SK-N-SH (cell line): ENCODE results near the gene PTPRG. TPM values are rescaled to one million over a fixed set of nuclear protein-coding genes. Genes with fewer than 3 reads are reported as not detected.

Source experiments
- CTCF ChIA-PET: fragments of 300-600, 350-600 bp; formaldehyde crosslinking; extraction: SDS; loops from one replicate; lab custom pipeline; 2021; lab: Yijun Ruan, JAX
- POLR2A ChIA-PET: fragments of 350-600 bp; sonication (Branson Sonifier 250); formaldehyde crosslinking; extraction: SDS; loops from one replicate; lab custom pipeline; 2020; ENCODE audit warnings: antibody characterized with exemption, inconsistent platforms; lab: Yijun Ruan, JAX
- DNase-seq: peaks from one replicate; pipeline ENCODE4 v3.0.0; 2012
- H2AFZ ChIP-seq: fragments of 200-600 bp; sonication (generic); 2 replicates; pipeline ENCODE4 v1.8.1; 2016; ENCODE audit warnings: antibody characterized with exemption, mild to moderate bottlenecking, low read depth
- H3F3A ChIP-seq: fragments of 200-600 bp; sonication (generic); replicated peaks from 2 replicates; pipeline ENCODE3; 2016; ENCODE audit warnings: antibody characterized with exemption, mild to moderate bottlenecking; ENCODE audit not compliant: insufficient read depth
- H3K27ac ChIP-seq, 2 experiments: fragments of 200-500 bp in 1 of 2; fragments of 200-600 bp in 1 of 2; sonication (Bioruptor generic) in 1 of 2; sonication (generic), shearing (Covaris generic) in 1 of 2; 2 replicates each; pipeline versions ENCODE4 v1.5.1 to v1.6.1; 2014 to 2016; ENCODE audit warnings: low read depth in 2 of 2, inconsistent platforms in 1 of 2, low read length in 1 of 2, mild to moderate bottlenecking in 1 of 2, mixed read lengths in 1 of 2
- H3K27me3 ChIP-seq: fragments of 200-600 bp; sonication (generic), shearing (Covaris generic); 2 replicates; pipeline ENCODE4 v1.6.1; 2016; ENCODE audit warnings: mixed run types; ENCODE audit not compliant: insufficient read depth
- H3K36me3 ChIP-seq, 2 experiments: fragments of 200-500 bp in 1 of 2; fragments of 200-600 bp in 1 of 2; sonication (Bioruptor generic) in 1 of 2; sonication (generic) in 1 of 2; replicated peaks in 1 of 2; 2 replicates each; pipeline versions ENCODE3 to v1.5.1; 2014 to 2016; ENCODE audit warnings: low read length in 1 of 2, mild to moderate bottlenecking in 1 of 2; ENCODE audit not compliant: insufficient read depth in 2 of 2, control insufficient read depth in 1 of 2
- H3K4me1 ChIP-seq, 2 experiments: fragments of 200-500 bp in 1 of 2; fragments of 200-600 bp in 1 of 2; sonication (Bioruptor generic) in 1 of 2; sonication (generic), shearing (Covaris generic) in 1 of 2; 2 replicates each; pipeline versions ENCODE4 v1.5.1 to v1.6.1; 2014 to 2016; ENCODE audit warnings: low read depth in 1 of 2, low read length in 1 of 2, mixed run types in 1 of 2; ENCODE audit not compliant: insufficient read depth in 2 of 2, control insufficient read depth in 1 of 2
- H3K4me2 ChIP-seq: fragments of 200-600 bp; sonication (generic), shearing (Covaris generic); 2 replicates; pipeline ENCODE4 v1.6.1; 2017; ENCODE audit warnings: mixed run types
- H3K4me3 ChIP-seq, 2 experiments: fragments of 200-500 bp in 1 of 2; fragments of 200-600 bp in 1 of 2; sonication (Bioruptor generic) in 1 of 2; sonication (generic), shearing (Covaris generic) in 1 of 2; 2 replicates each; pipeline versions ENCODE4 v1.5.1 to v1.8.1; 2014 to 2016; ENCODE audit warnings: low read depth in 2 of 2, inconsistent platforms in 1 of 2, low read length in 1 of 2, mild to moderate bottlenecking in 1 of 2, mixed read lengths in 1 of 2, moderate library complexity in 1 of 2
- H3K79me2 ChIP-seq: fragments of 200-600 bp; sonication (generic); 2 replicates; pipeline ENCODE4 v1.8.1; 2017; ENCODE audit warnings: mild to moderate bottlenecking; ENCODE audit not compliant: insufficient read depth
- H3K9ac ChIP-seq: fragments of 200-600 bp; sonication (generic); 2 replicates; pipeline ENCODE4 v1.6.1; 2017; ENCODE audit warnings: mixed run types
- H3K9me2 ChIP-seq: fragments of 200-600 bp; sonication (generic); 2 replicates; pipeline ENCODE4 v1.6.1; 2017; ENCODE audit warnings: mixed run types
- H3K9me3 ChIP-seq: fragments of 200-600 bp; sonication (generic); 2 replicates; pipeline ENCODE4 v1.6.1; 2017; ENCODE audit warnings: mixed run types, mild to moderate bottlenecking, moderate library complexity
- H4K20me1 ChIP-seq: fragments of 200-600 bp; sonication (generic); 2 replicates; pipeline ENCODE4 v1.6.1; 2017; ENCODE audit warnings: mild to moderate bottlenecking, mixed run types; ENCODE audit not compliant: insufficient read depth
- CHD2 ChIP-seq: fragments of 150-350 bp; IDR thresholded peaks from 2 replicates; pipeline ENCODE4 v1.6.1; 2018; ENCODE audit warnings: low read length; ENCODE audit not compliant: partially characterized antibody
- CTCF ChIP-seq: fragments of 200-600 bp; sonication (generic); IDR thresholded peaks from 2 replicates; pipeline ENCODE4 v1.6.1; 2017; ENCODE audit warnings: antibody characterized with exemption, mild to moderate bottlenecking, moderate library complexity
- EP300 ChIP-seq, 2 experiments: IDR thresholded peaks; 2 replicates each; pipeline versions ENCODE4 v1.4.0 to v1.6.1; 2012; ENCODE audit warnings: borderline replicate concordance in 1 of 2, low read depth in 1 of 2, low read length in 1 of 2
- EZH2phosphoT487 ChIP-seq: fragments of 200-600 bp; sonication (generic); IDR thresholded peaks from 2 replicates; pipeline ENCODE4 v1.6.1; 2017; ENCODE audit warnings: low read depth, mixed run types, mild to moderate bottlenecking, antibody characterized with exemption, moderate library complexity, borderline replicate concordance
- IRF3 ChIP-seq: fragments of 150-350 bp; IDR thresholded peaks from 2 replicates; pipeline ENCODE4 v1.6.1; 2016; ENCODE audit warnings: mild to moderate bottlenecking, low read depth, low read length
- MAX ChIP-seq: IDR thresholded peaks from 2 replicates; pipeline ENCODE4 v1.4.0; 2012; ENCODE audit warnings: low read depth
- MXI1 ChIP-seq: IDR thresholded peaks from 2 replicates; pipeline ENCODE4 v1.6.1; 2012; ENCODE audit warnings: mild to moderate bottlenecking, low read depth, low read length, improper control_type of control experiment
- NFIC ChIP-seq: IDR thresholded peaks from 2 replicates; pipeline ENCODE4 v1.4.0; 2012; ENCODE audit warnings: borderline replicate concordance
- NRF1 ChIP-seq: IDR thresholded peaks from 2 replicates; pipeline ENCODE4 v1.6.1; 2012; ENCODE audit warnings: low read depth, mild to moderate bottlenecking, low read length
- RFX5 ChIP-seq: IDR thresholded peaks from 2 replicates; pipeline ENCODE4 v1.6.1; 2012; ENCODE audit warnings: mild to moderate bottlenecking, improper control_type of control experiment, low read length
- RXRA ChIP-seq: IDR thresholded peaks from 2 replicates; pipeline ENCODE4 v1.4.0; 2012; ENCODE audit warnings: low read depth, mild to moderate bottlenecking, borderline replicate concordance
- SIN3A ChIP-seq: IDR thresholded peaks from 2 replicates; pipeline ENCODE4 v1.6.1; 2012; ENCODE audit warnings: low read depth, mild to moderate bottlenecking, low read length, moderate library complexity, borderline replicate concordance
- WGBS: methylation state at CpG from one replicate; pipeline ENCODE4 v1.1.6; 2017; ENCODE audit warnings: low lambda C conversion rate; 5-methylcytosine and 5-hydroxymethylcytosine counted together
- polyA plus RNA-seq, 3 experiments: library from polyadenylated mRNA; depleted of rRNA; stranded (reverse); fragments of >200 nt; gene quantifications; 2 replicates each; pipeline ENCODE4 v1.2.3, GENCODE V29; 2012
- TF ChIP-seq, protein P1 (sequence below): IDR thresholded peaks from 2 replicates; pipeline ENCODE4 v1.6.1; 2012; ENCODE audit warnings: mild to moderate bottlenecking, low read depth, low read length, moderate library complexity
- TF ChIP-seq, protein P2 (sequence below): fragments of 150-350 bp; IDR thresholded peaks from 2 replicates; pipeline ENCODE4 v1.6.1; 2017; ENCODE audit warnings: antibody characterized with exemption, low read length, low read depth, borderline replicate concordance

The PTPRG gene
- polyA plus RNA-seq, 1 of the 3 experiments (the other 2 are of a cell fraction) = 14.1 TPM

GRCh38 chr3:62209101-62209500, 647.7 kb downstream of the PTPRG start (continued):
- TF ChIP-seq RFX5 = no peak
- no peak for TF ChIP-seq NRF1
- no peak for TF ChIP-seq EZH2phosphoT487
- TF ChIP-seq, all 33 proteins: peak for 0

- no peak overlapping the region for H3K9ac ChIP-seq
- H3K4me2 ChIP-seq = no peak overlapping the region
- no peaks in the 10 kb centered on the region for H3K9me3 ChIP-seq
- no peak for DNase-seq
- H3K4me3 ChIP-seq = no peak overlapping the region
- H3F3A ChIP-seq = no peaks in the 10 kb centered on the region
- H3K79me2 ChIP-seq = no peaks in the 10 kb centered on the region
- no peaks in the 10 kb centered on the region for H3K36me3 ChIP-seq
- H2AFZ ChIP-seq = no peak overlapping the region
- 82% methylated on average over 5 of the region's 5 CpGs for WGBS
- H3K27ac ChIP-seq = no peak overlapping the region
- no peaks in the 10 kb centered on the region for H3K4me1 ChIP-seq
- TF ChIP-seq SIN3A (no peak), MAX (no peak), EP300 (IDR thresholded peaks at IDR 0.05; ENCODE audit: borderline replicate concordance in 1 of 2, low read depth in 1 of 2, low read length in 1 of 2) (no peak), MXI1 (no peak), NFIC (no peak), NRF1 (no peak), CHD2 (no peak), RXRA (no peak)
- no peaks in the 10 kb centered on the region for H3K27me3 ChIP-seq
- POLR2A ChIA-PET = no interaction called here
- no peaks in the 10 kb centered on the region for H4K20me1 ChIP-seq
- H3K9me2 ChIP-seq = no peaks in the 10 kb centered on the region
- CTCF ChIA-PET = interaction anchor here (1.1 kb wide), 1 partner anchor 8 kb away, joined by 4 read pairs; no protein-coding TSS in a partner anchor
Observed at GRCh38 chr3:62210011-62210410, 648.6 kb downstream of the PTPRG start.

DNA sequence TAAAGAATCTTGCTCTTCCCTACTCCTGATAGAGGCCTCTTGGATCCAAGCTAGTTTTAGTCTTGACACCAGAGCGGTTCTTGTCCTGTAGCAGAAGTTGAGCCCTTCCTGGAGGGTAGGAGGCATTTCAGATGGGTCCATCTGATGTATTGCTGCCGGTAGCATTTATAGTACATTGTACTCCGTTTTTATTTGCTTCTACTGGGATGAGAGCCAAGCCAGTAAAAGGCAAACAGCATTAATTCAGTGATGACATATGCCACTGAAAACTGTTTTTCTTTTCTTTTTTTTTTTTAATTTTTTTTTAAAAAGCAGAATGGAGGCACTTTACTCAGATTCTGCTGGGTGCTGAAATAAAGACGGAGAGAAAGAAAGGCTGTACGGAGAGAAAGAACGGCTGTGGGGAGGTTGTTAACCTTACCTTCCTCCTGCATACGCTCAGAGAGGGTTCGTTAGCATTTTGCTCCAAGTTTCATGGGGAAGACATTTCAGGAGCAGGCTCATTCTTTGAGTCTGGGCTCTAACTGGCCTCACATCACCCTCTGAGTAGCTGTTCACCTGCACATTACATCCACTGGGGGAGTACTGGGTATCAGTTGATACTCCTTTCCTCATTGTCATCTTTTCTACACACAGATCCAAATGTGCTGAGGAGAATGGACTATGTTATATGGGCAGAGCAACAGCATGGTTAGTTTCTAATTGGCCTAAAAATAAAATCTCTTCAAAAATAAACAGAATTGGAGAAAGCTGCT, 650.5 kb downstream of the PTPRG start:
- Histone ChIP-seq H3K4me1 (no peaks in the 10 kb centered on the region), H3K4me2 (no peak overlapping the region), H3K9me2 (no peaks in the 10 kb centered on the region), H3K27ac (no peak overlapping the region), H3K79me2 (no peaks in the 10 kb centered on the region), H3K9me3 (no peaks in the 10 kb centered on the region), H3K36me3 (no peaks in the 10 kb centered on the region), H3K9ac (no peak overlapping the region), H2AFZ (no peak overlapping the region), H3F3A (no peaks in the 10 kb centered on the region), H4K20me1 (no peaks in the 10 kb centered on the region)
- POLR2A ChIA-PET = no interaction called here
- 87% methylated on average over 8 of the region's 8 CpGs for WGBS
- DNase-seq = no peak
- CTCF ChIA-PET = interaction anchor here (0.7 to 1.9 kb wide), 6 partner anchors 11 to 347 kb away, joined by 3 to 9 read pairs (median 3); no protein-coding TSS in a partner anchor
- TF ChIP-seq EZH2phosphoT487 = no peak
- TF ChIP-seq, protein P1, sequence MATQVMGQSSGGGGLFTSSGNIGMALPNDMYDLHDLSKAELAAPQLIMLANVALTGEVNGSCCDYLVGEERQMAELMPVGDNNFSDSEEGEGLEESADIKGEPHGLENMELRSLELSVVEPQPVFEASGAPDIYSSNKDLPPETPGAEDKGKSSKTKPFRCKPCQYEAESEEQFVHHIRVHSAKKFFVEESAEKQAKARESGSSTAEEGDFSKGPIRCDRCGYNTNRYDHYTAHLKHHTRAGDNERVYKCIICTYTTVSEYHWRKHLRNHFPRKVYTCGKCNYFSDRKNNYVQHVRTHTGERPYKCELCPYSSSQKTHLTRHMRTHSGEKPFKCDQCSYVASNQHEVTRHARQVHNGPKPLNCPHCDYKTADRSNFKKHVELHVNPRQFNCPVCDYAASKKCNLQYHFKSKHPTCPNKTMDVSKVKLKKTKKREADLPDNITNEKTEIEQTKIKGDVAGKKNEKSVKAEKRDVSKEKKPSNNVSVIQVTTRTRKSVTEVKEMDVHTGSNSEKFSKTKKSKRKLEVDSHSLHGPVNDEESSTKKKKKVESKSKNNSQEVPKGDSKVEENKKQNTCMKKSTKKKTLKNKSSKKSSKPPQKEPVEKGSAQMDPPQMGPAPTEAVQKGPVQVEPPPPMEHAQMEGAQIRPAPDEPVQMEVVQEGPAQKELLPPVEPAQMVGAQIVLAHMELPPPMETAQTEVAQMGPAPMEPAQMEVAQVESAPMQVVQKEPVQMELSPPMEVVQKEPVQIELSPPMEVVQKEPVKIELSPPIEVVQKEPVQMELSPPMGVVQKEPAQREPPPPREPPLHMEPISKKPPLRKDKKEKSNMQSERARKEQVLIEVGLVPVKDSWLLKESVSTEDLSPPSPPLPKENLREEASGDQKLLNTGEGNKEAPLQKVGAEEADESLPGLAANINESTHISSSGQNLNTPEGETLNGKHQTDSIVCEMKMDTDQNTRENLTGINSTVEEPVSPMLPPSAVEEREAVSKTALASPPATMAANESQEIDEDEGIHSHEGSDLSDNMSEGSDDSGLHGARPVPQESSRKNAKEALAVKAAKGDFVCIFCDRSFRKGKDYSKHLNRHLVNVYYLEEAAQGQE = no peak
- TF ChIP-seq CTCF = peak; percentile 27
- TF ChIP-seq IRF3 = no peak
- TF ChIP-seq, protein P2, sequence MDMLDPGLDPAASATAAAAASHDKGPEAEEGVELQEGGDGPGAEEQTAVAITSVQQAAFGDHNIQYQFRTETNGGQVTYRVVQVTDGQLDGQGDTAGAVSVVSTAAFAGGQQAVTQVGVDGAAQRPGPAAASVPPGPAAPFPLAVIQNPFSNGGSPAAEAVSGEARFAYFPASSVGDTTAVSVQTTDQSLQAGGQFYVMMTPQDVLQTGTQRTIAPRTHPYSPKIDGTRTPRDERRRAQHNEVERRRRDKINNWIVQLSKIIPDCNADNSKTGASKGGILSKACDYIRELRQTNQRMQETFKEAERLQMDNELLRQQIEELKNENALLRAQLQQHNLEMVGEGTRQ = no peak
- TF ChIP-seq, all 33 proteins: peak for 1
- no peaks in the 10 kb centered on the region for H3K27me3 ChIP-seq
- H3K4me3 ChIP-seq = no peak overlapping the region
